GM12873 (cell line): ENCODE measurements around the gene RTP3.

Experiments
- TF ChIP-seq, protein P1 (sequence below): IDR thresholded peaks from 2 replicates; pipeline ENCODE4 v1.5.1; 2012; ENCODE audit warnings: low read depth, mild to moderate bottlenecking, moderate library complexity, low read length, control low read depth; ENCODE audit not compliant: insufficient read depth; ENCODE audit errors: missing control alignments

Gene RTP3

DNA sequence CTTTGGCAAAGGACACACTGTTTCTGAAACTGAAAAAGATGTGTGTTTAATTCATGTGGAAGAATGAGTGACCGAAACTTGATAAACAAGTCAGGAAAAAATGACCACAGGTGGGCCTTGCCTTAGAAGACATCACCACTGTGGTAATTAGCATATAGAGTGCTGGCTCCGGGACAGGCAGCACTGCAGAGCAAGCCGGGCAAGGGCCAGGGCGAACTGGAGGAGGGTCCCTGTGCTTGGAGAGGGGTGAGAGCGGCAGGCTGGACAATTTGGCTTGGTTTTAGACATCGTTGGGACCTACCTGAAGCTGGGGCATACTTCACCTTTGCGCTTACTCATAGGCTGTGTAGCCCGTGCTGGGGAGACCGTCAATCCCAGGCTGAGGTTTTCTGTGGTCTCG is 8.2 kb downstream of the RTP3 start:
- TF ChIP-seq, protein P1, sequence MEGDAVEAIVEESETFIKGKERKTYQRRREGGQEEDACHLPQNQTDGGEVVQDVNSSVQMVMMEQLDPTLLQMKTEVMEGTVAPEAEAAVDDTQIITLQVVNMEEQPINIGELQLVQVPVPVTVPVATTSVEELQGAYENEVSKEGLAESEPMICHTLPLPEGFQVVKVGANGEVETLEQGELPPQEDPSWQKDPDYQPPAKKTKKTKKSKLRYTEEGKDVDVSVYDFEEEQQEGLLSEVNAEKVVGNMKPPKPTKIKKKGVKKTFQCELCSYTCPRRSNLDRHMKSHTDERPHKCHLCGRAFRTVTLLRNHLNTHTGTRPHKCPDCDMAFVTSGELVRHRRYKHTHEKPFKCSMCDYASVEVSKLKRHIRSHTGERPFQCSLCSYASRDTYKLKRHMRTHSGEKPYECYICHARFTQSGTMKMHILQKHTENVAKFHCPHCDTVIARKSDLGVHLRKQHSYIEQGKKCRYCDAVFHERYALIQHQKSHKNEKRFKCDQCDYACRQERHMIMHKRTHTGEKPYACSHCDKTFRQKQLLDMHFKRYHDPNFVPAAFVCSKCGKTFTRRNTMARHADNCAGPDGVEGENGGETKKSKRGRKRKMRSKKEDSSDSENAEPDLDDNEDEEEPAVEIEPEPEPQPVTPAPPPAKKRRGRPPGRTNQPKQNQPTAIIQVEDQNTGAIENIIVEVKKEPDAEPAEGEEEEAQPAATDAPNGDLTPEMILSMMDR: no peak

DNA sequence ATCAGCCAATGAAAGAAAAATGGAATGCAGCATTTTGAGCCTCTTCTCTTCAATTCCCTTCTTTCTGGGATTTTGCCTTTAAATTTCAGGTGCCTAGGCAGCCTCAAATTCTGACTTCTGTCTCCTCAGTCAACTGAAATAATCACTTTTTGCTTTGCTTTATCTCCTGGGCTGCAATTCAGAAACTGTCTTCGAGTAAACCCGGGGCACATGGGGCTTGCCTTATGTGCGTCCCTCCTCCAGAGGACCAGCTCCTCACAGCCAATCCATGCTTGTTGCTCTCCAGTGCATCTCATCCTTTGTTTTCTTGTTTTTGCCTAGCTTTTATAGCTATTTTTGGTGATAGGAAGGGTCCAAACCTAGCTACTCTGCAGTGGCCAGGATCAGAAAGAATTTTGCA is 8.8 kb downstream of the RTP3 start:
- TF ChIP-seq, protein P1: no peak

DNA sequence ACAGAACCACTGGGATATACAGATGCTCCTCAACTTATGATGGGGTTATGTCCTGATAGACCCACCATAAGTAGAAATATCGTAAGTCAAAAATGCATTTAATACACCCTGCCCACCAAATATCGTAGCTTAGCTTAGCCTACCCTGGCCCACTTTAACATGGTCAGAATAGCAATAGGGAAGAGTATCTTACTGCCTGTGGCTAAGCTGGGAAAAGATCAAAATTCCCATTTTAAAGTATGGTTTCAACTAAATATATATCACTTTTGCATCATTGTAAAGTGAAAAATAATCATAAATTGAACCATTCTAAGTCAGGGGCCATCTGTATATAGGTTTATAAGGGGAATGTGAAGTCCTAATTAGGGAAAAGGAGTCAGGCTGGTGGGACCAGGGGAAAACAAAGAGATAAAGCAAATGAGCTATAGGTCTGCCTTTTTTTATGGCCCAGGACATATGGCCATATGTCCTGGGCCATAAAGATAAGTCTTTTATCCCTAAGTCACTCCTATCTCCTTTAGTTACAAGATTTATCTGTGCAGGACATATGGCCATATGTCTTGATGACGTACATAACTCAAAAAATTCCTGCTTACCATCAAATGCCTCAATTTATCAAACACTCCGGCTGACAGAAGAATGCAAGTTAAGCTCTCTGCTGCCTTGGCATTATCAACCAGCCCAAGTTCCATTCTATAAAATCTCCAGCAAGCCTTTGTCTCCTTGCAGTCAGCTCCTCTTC is 11.2 kb downstream of the RTP3 start:
- TF ChIP-seq, protein P1: no peak

DNA sequence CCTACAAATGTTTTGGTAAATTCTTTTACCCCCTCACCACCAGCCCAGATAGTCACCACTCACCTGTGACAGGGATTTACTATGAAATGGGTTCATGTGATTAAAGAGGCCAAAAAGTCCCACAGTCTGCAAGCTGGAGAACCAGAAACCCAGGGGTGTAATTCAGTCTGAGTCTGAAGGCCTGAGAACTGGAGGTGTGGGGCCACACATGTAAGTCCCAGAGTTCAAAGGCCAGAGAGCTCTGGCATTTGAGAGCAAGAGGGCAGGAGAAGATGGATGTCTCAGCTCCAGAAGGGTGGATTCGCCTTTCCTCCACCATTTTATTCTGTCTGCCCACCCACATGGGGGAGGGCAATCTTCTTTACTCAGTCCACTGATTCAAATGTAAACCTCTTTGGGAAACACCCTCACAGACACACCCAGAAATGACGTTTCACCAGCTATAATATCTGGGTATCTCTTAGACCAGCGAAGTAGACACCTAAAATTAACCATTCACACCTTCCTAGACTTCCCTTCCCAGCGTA is 11.9 kb downstream of the RTP3 start:
- TF ChIP-seq, protein P1: no peak

DNA sequence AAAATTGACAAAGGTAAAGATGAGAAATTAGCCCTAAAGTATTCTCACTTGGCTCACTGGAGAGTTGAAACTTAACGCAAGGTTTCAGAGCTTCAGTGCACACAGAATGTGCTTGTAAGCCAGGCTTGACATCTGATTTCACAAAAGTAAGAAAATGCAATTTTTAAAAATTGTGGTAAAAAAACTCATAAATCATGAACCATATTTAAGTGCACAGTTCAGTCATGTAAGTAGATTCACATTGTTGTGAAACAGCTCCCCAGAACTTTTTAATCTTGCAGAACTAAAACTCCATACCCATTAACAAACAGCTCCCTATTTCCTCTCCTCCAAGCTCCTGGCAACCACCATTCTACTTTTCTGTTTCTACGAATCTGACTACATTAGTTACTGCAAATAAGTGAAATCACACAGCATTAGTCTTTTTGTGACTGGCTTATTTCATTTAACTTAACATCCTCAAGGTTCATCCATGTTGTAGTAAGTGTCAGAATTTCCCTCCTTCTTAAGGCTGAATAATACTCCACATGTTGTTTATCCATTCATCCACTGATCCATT is 14.5 kb downstream of the RTP3 start:
- TF ChIP-seq, protein P1: no peak

DNA sequence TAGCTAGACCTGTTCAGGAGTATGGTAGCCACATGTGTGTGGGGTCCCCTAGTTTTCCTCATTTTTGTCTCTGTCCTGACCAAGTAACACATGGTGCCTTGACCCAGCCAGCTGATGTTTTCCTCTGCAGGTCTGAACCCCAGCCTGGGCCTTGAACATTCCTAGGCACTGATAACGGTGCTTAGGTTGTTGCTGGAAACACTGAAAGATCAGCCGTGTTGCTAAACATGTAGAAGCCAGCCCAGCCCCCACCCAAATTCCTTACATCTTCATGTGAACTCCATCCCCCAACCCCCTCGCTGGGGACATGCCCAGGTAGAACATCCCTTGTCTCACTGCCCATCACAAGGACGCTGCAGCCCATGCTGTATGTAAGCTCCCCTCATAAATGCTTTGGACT is 18.7 kb downstream of the RTP3 start:
- TF ChIP-seq, protein P1: no peak

DNA sequence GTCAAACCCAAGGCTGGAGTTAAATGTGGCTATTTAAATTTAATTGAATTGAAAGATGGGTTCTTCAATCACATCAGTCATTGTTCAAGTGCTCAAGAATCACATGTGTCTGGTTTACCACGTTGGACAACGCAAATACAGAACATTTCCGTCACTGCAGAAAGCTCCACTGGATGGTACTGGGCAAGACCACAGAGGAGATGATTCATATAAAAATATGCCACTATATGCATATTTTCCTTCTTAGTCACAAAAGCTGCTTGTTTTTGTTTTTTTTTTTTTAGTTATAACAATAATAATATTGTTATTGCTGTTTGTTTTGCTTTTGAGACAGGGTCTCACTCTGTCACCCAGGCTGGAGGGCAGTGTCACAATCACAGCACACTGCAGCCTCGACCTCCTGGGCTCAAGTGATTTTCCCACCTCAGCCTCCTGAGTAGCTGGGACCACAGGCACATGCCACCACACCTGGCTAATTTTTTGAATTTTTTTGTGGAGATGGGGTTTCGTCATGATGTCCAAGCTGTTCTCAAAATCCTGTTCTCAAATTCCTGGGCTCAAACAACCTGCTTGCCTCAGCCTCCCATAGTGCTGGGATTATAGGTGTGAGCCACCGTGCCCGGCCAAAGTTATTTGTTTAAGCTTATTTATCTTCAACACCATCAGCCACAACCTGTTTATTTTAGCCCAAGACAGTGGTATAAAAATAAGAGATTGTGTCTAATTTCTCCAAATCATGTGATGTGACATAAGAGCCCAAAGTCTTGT is 19.4 kb downstream of the RTP3 start:
- TF ChIP-seq, protein P1: no peak
